ENCODE data around the gene ZNF497. TPM values are rescaled to one million over a fixed set of nuclear protein-coding genes. Genes with fewer than 3 reads are reported as not detected.
A peak's percentile ranks its signal among the peaks of the same experiment; 100 is the strongest.
"Not testable (repeated sequence)": the region's sequence is repeated elsewhere in the genome, so short reads cannot be mapped to it uniquely, and the experiment has no call there.

The ZNF497 gene
- total and polyA plus RNA-seq, 8 donors: 0.95 to 5.3 (median 1.6) TPM

GRCh38 chr19:58381460-58382212 is 19.1 kb upstream of the ZNF497 start:
- Histone ChIP-seq H3K9me3 (no peaks in the 10 kb centered on the region), H3K4me1 (peaks cover 0 to 27% (median 11%) of the 10 kb centered on the region in 3 donors), H3K27me3 (no peaks in the 10 kb centered on the region), H3K36me3 (no peaks in the 10 kb centered on the region), H3K27ac (peak overlapping the region; percentile 59 to 95 (median 78)), H3K4me3 (peak overlapping the region; percentile 41 to 85 (median 63))
- TF ChIP-seq, protein P1, sequence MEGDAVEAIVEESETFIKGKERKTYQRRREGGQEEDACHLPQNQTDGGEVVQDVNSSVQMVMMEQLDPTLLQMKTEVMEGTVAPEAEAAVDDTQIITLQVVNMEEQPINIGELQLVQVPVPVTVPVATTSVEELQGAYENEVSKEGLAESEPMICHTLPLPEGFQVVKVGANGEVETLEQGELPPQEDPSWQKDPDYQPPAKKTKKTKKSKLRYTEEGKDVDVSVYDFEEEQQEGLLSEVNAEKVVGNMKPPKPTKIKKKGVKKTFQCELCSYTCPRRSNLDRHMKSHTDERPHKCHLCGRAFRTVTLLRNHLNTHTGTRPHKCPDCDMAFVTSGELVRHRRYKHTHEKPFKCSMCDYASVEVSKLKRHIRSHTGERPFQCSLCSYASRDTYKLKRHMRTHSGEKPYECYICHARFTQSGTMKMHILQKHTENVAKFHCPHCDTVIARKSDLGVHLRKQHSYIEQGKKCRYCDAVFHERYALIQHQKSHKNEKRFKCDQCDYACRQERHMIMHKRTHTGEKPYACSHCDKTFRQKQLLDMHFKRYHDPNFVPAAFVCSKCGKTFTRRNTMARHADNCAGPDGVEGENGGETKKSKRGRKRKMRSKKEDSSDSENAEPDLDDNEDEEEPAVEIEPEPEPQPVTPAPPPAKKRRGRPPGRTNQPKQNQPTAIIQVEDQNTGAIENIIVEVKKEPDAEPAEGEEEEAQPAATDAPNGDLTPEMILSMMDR (IDR thresholded peaks at IDR 0.05): no peak
- ATAC-seq: no peak
- intact Hi-C loops (cut with DNase I): no loop called here
- FAIRE-seq: no peak
- whole genome bisulfite sequencing, 2 donors: 22 to 24% methylated on average over 26 of the region's 26 CpGs
- peak in 4 of 6 donors; percentile 48 to 74 (median 52) for DNase-seq

DNA sequence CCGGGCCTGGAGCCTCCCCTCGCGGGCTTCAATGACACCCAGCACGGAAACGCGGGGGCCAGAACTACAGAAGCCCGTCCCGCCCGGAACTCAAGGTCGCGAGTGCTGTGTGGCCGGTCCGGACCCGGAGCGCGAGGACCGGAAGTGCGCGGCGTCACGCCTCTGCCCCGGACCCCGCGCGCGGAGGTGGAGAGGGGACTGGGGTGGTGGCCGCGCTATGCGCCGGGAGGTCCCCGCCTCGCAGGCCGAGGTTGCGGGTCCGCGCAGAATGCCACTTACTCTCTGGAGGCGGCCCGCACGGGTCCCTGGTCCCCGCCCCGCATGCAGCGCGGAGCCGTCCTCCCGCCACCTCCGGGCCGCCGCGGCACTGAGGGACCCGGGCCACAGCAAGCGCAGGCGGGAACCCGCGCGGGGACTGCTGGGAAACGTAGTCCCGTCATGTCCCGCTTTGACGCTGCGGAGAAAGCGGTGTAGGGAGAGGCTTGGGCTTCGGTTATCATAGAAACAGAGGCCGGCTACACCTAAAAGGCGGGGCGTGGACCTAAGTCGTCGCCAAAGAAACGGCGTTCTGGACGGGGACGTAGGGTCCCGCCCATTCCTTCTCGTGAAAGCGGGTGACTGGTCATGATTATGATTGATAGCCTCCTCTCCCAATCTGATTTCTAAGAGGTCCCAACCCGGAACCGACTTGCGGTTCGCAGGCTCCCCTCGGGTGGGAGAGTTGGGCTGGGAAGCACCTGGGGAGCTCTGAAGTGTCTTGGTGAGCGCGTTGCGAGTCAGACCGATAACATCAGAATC is 18.3 kb upstream of the ZNF497 start, which contains the start of gene ZNF837:
TSS of gene ZNF837 (minus strand) at position 369 of the 798 bp plus-strand sequence. CDS start 11,698 bp downstream, outside the sequence.
- FAIRE-seq: peak; percentile 96
- Histone ChIP-seq H3K27ac (peak within 1 kb of the TSS; percentile 74 to 95 (median 88)), H3K27me3 (no peaks in the 10 kb centered on the region), H3K36me3 (no peaks in the 10 kb centered on the region), H3K9me3 (no peaks in the 10 kb centered on the region), H3K4me3 (peak within 1 kb of the TSS; percentile 41 to 93 (median 80)), H3K4me1 (peaks cover 0 to 25% (median 9%) of the 10 kb centered on the region in 3 donors)
- ATAC-seq: peak; percentile 91 to 94 (median 92)
- peak; percentile 95 to 100 (median 99) for DNase-seq
- intact Hi-C loops (cut with DNase I): no loop called here
- WGBS, 2 donors: 0 to 1% methylated on average over 66 to 83 of the region's 83 CpGs
- TF ChIP-seq, protein P1 (IDR thresholded peaks at IDR 0.05): no peak

DNA sequence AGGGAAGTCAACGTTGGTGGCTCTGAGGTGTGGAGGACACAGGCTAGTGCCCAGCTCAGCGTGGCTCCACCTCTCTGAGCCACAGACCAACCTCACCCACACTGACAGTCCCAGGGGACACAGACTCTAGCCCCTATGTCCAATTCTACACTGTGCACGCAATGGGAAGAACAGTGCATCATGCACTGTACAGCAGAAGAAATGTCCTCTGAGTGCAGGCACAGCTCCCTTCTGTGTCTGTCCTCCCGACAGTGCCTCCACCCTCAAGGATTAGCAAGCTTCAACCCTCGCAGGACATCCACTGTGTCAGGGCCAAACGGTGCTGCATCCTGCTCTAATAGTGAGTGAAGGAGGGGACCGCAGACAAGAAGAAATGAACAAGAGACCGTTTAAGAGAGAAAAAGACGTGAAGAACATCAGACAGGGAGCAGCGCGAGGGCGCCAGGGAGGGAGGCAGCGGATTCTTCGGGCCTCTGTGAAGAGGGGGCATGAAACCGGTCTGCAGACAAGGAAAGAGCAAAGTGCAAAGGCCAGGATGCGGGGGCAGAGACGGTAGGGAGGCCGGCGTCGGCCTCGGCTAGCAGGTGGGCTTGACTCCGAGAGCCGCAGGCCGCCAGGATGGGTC is 17.6 kb upstream of the ZNF497 start:
- H3K4me3 ChIP-seq: peak overlapping the region; percentile 41 to 93 (median 80)
- FAIRE-seq (no peak), ATAC-seq (no peak), DNase-seq (no peak)
- no peaks in the 10 kb centered on the region for H3K36me3 ChIP-seq
- H3K27me3 ChIP-seq: no peaks in the 10 kb centered on the region
- peaks cover 0 to 18% (median 4%) of the 10 kb centered on the region in 3 donors for H3K4me1 ChIP-seq
- peak overlapping the region; percentile 74 to 95 (median 88) for H3K27ac ChIP-seq
- H3K9me3 ChIP-seq: no peaks in the 10 kb centered on the region
- 5 to 6% methylated on average over 23 to 24 of the region's 24 CpGs for WGBS, 2 donors
- TF ChIP-seq, protein P1 (IDR thresholded peaks at IDR 0.05): no peak
- intact Hi-C loops (cut with DNase I): no loop called here

- WGBS, 2 donors: 84 to 94% methylated on average over 6 of the region's 6 CpGs
- H3K4me3 ChIP-seq: no peak overlapping the region
- FAIRE-seq (no peak), ATAC-seq (no peak), DNase-seq (peak in 3 of 6 donors; percentile 30 to 58 (median 34))
- peaks cover 0 to 14% (median 4%) of the 10 kb centered on the region in 3 donors for H3K4me1 ChIP-seq
- H3K36me3 ChIP-seq: no peaks in the 10 kb centered on the region
- no peak overlapping the region for H3K27ac ChIP-seq
- intact Hi-C loops (cut with DNase I): no loop called here
- H3K9me3 ChIP-seq: no peaks in the 10 kb centered on the region
- no peaks in the 10 kb centered on the region for H3K27me3 ChIP-seq
- TF ChIP-seq, protein P1 (IDR thresholded peaks at IDR 0.05): no peak
These were observed 16.7 kb upstream of the ZNF497 start for GRCh38 chr19:58379246-58379645.

- ATAC-seq; intact Hi-C loops (cut with DNase I); DNase-seq; H3K4me3 ChIP-seq; H3K27me3 ChIP-seq; H3K27ac ChIP-seq; H3K9me3 ChIP-seq; FAIRE-seq; H3K36me3 ChIP-seq: not testable (repeated sequence)
- peaks cover 0 to 10% (median 4%) of the 10 kb centered on the region in 3 donors for H3K4me1 ChIP-seq
- 70 to 95% methylated on average over 5 to 7 of the region's 7 CpGs for WGBS, 2 donors
These were observed 14.2 kb upstream of the ZNF497 start for GRCh38 chr19:58376724-58377123.
